ENCODE results near the gene KPNA4.
A peak's percentile ranks its signal among the peaks of the same experiment; 100 is the strongest.
"Not testable (repeated sequence)": the region's sequence is repeated elsewhere in the genome, so short reads cannot be mapped to it uniquely, and the experiment has no call there.

The KPNA4 gene

GRCh38 chr3:160486459-160486869 lies 78.9 kb downstream of the KPNA4 start:
- no peak for DNase-seq (ENCODE audit: low spot score)

DNA sequence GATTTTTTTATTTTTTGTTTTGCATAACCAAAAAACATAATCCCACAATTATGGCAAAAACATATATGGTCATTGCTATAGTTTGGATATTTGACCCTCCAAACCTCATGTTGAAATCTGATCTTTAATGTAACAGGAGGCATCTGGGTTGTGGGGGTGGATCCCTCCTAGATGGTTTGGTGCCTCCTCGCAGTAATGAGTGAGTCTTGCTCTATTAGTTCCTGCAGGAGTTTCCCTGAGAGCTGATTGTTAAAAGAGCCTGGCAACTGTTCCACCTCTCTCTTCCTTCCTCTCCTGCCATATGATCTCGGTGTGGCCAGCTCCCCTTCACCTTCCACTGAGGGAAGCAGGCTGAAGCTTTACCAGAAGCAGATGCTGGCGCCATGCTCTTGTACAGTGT lies 82.6 kb downstream of the KPNA4 start:
- no peak for DNase-seq (ENCODE audit: low spot score)

GRCh38 chr3:160481856-160482255 lies 83.5 kb downstream of the KPNA4 start:
- no peak for DNase-seq (ENCODE audit: low spot score)

DNA sequence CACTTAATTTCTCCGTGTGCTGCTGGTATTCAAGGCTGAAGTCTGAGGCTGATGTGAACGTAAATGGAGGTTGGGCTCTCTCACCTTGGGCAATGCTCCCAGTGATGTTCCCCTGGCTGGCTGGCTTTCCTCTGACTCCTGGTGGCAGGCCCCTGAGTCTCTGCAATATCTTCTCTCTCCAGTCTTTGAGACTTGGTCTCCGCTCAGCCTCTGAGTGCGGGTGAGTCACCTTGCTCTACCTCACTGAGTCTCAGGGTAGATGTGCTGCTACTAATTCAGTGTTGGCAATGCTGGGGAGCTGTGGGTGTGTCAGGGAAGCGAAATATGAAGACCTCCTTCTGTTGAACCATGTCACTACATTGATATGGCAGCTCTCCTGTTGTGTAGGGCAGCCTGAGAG lies 84.4 kb downstream of the KPNA4 start:
- no peak for DNase-seq (ENCODE audit: low spot score)

DNA sequence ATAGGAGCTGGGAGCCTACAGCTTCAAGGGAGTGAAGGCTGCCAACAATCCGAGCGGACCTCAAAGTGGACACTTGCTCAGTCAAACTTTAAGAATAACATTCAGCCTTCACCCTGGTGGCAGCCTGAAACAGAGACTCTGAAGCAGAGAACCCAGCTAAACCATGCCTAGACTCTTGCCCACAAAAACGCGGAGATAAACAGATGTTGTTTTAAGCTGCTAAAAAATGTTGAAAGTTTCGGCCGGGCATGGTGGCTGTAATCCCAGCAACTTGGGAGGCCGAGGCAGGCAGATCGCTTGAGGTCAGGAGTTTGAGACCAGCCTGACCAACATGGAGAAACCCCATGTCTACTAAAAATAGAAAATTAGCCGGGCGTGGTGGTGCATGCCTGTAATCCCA lies 86.0 kb downstream of the KPNA4 start:
- DNase-seq (ENCODE audit: low spot score): no peak

GRCh38 chr3:160478338-160478737 lies 87.0 kb downstream of the KPNA4 start:
- DNase-seq (ENCODE audit: low spot score): no peak

GRCh38 chr3:160477750-160478149 lies 87.6 kb downstream of the KPNA4 start:
- DNase-seq (ENCODE audit: low spot score): no peak

DNA sequence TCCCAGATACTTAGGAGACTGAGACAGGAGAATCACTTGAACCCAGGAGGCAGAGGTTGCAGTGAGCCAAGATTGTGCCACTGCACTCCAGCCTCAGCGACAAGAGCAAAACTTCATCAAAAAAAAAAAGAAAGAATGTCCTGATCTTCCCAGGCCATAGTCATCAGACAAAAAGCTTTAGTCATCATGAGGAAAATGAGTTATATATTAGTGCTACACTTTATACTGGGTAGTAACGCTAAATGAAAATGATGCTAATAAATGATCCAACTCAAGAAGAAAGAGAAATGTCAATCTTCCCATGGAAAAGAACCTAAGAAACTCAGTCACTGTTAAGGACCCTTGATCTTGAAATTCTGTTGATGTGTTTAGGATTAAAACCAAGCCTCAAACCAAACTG lies 89.5 kb downstream of the KPNA4 start:
- no peak for DNase-seq (ENCODE audit: low spot score)

DNA sequence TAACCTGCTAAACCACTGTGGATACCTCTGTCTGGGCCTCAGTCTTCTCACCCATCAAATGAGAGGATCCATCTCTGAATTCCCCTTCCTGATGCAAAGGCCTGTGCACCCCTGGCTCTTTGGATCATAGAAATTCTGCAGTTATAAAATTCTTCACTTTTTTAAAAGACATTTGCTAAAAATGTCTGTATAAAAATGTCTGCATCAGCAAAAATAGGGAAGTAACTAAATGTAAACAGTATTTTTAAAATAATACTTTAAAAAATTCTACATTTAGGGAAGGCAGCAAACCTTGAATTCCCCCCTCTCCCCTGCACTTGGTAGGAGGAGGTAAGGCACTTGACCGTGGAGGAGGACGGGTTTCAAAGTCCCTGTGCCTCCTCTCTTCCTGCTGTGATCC lies 90.2 kb downstream of the KPNA4 start:
- DNase-seq (ENCODE audit: low spot score): no peak

- no peak for DNase-seq (ENCODE audit: low spot score)
Observed at GRCh38 chr3:160474416-160474838, 90.9 kb downstream of the KPNA4 start.

DNA sequence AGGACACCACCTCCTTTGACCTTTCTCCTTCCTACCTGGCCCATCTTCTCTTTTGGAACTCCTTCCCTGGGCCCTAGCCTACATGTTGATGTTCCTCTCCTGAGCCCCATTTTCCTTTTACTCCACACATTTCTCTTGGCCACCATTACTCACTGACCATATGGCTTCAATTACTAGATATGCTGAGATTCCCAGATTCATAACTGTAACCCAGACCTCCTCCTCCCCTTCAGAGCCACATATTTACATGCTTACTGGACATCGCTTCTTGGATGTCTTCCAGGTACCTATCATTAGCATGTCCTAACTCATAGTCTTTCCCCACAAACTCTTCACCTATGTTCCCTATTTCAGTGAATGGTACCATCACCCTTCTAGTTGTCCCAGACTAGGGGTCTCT lies 91.4 kb downstream of the KPNA4 start:
- DNase-seq (ENCODE audit: low spot score): peak; percentile 70

DNA sequence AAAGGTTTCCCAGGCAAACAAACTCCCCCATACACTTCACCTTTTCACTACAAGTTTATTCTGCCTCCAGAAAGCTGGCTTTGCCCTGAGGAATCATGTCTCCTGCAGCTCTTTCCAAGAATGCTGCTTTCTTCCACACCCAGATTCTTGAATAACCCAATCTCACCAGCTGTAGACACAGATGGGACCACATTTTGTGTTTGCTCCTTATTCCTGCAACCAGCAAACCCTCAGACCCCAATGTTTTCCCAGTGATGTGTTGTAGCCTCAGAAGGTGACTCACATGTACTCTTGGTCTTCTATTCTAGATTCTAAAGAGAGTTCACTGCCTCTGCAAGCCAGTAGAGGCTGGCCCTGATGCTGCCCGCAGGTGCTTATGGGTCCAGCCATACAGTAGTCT lies 92.2 kb downstream of the KPNA4 start:
- DNase-seq (ENCODE audit: low spot score): peak; percentile 44

- no peak for DNase-seq (ENCODE audit: low spot score)
Observed at GRCh38 chr3:160472344-160472743, 93.0 kb downstream of the KPNA4 start.

- no peak for DNase-seq (ENCODE audit: low spot score)
Observed at GRCh38 chr3:160471892-160472291, 93.5 kb downstream of the KPNA4 start.

GRCh38 chr3:160470181-160470580 lies 95.2 kb downstream of the KPNA4 start:
- DNase-seq (ENCODE audit: low spot score): no peak

GRCh38 chr3:160464971-160465370 lies 100.4 kb downstream of the KPNA4 start:
- no peak for DNase-seq (ENCODE audit: low spot score)

DNA sequence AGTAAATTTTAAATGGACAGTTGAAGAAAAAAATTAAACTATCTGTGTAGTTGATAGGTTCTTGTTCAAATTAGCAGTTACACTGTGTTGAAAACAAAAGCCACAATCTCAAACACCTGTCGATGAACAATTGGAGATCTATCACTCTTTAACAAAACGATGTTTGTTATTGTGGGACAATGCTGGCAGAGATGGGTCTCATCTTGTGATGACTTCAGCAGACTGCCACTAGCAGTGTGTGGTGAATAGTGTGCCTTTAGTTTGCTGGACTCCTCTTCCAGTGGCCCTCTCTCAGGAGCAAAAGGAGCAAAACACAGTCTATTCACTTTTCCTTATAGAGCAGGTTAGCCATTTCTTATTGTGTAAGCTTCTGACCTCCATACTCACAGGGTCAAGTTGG lies 101.0 kb downstream of the KPNA4 start:
- DNase-seq (ENCODE audit: low spot score): no peak

- DNase-seq (ENCODE audit: low spot score): no peak
Observed at GRCh38 chr3:160460033-160460432, 105.3 kb downstream of the KPNA4 start.

GRCh38 chr3:160459450-160459970 lies 105.9 kb downstream of the KPNA4 start:
- DNase-seq (ENCODE audit: low spot score): no peak

GRCh38 chr3:160458151-160458550 lies 107.2 kb downstream of the KPNA4 start:
- no peak for DNase-seq (ENCODE audit: low spot score)

- DNase-seq (ENCODE audit: low spot score): no peak
Observed at GRCh38 chr3:160455846-160456245, 109.5 kb downstream of the KPNA4 start.

DNA sequence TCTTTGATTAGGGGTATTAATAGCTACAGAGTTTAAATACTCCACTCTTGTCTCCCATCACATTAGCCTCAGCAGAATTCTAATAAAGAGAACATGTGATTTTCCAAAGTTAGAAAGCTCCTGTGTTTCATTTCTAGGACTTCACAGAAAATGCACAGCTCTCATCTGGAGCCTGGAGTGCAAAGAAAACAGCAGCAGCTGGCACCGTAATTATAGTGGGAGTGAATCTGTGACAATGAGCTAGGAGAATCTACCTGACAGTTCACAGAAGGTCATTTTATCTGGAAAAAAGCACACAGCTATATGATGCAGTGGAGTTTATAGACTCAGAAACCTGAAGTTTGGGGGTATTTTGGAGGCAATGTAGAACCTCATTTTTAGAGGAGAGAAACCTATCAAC lies 110.4 kb downstream of the KPNA4 start:
- no peak for DNase-seq (ENCODE audit: low spot score)

DNA sequence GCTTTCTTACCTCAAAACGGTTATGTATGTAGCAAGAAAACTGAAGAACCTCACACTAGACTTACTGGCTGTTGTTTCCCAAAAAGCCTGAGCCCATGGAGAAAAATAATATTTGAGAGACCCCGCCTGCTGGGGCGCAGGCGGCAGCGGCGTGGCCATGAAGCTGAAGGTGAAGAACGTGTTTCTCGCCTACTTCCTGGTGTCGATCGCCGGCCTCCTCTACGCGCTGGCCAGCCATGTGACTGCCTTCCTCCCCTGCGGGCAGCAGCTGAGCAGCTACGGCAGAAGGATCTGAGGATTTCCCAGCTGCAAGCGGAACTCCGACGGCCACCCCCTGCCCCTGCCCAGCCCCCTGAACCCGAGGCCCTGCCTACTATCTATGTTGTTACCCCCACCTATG lies 113.1 kb downstream of the KPNA4 start:
- DNase-seq (ENCODE audit: low spot score): not testable (repeated sequence)

DNA sequence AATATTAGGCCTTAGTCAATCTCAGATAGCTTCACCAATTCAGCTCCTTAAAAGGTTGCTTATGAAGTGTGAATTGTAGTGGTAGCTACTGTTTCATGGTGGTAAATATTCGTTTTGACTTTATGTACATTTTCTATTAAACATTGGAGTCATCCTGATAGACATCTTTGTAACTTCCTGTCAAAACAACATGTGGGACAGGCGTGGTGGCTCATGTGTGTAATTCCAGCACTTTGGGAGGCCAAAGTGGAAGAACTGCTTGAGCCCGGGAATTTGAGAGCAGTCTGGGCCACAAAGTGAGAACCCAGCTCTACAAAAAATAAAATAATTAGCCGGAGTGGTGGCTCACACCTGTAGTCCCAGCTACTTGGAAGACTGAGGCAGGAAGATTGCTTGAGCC lies 113.8 kb downstream of the KPNA4 start:
- no peak for DNase-seq (ENCODE audit: low spot score)

DNA sequence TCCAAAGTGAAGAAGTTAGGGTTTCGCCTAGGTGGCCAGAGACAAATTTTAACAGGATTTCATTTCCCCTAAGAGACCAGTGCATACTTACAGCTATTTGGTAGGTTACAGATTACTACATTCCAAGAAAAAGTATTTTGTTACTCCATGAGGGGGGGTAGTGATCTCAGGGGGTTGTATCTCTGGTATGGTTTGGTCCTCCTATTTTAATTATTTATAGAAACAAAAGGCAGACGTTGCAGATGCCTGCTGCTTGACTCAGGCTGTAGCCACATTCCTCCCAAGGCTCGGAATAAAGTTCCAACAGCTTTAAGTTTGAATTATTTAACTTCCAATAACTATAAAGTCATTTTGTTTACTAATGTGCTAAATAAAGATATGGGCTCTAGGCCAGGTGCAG lies 114.5 kb downstream of the KPNA4 start:
- DNase-seq (ENCODE audit: low spot score): peak; percentile 87

Measured in AG08396 (cell line).